Stimulated activated CD4-positive, alpha-beta T cell treated with anti-CD3 and anti-CD28 coated beads, TNF-alpha, amount 100 ng/mL, for 48 hours (primary cell): ENCODE results near the gene KLK7.
"Not testable (repeated sequence)": the region's sequence is repeated elsewhere in the genome, so short reads cannot be mapped to it uniquely, and the experiment has no call there.

Experiments
- DNase-seq, 3 donors: peaks; one replicate each; pipeline ENCODE4 v3.0.0-alpha.2; 2020; ENCODE audit warnings: low read depth in 3 of 3

KLK7 gene

DNA sequence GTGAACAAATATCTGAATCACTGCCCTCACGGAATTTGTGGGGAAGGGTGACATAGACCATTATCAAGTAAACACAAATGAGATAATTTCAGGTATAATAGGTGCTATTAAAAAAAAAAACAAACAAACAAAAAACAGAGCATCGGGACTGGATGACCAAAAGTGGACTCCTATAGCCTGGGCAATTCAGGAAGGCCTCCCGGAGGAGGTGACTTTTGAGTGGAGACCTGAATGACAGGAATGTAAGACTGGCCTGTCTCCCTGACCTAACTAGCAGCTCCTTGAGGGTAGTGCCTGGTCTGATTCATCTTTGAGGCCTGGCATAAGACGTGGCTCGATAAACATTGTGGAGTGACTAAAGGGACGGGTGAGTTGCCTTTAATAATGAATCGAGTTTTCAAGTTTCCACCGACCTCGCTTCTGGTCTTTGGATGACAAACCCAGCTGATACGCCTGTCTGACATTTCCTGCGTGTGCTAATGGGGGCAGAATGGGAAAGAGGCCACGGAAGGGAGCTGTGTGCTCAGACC, 29.0 kb upstream of the KLK7 start:
- DNase-seq: no peak

DNA sequence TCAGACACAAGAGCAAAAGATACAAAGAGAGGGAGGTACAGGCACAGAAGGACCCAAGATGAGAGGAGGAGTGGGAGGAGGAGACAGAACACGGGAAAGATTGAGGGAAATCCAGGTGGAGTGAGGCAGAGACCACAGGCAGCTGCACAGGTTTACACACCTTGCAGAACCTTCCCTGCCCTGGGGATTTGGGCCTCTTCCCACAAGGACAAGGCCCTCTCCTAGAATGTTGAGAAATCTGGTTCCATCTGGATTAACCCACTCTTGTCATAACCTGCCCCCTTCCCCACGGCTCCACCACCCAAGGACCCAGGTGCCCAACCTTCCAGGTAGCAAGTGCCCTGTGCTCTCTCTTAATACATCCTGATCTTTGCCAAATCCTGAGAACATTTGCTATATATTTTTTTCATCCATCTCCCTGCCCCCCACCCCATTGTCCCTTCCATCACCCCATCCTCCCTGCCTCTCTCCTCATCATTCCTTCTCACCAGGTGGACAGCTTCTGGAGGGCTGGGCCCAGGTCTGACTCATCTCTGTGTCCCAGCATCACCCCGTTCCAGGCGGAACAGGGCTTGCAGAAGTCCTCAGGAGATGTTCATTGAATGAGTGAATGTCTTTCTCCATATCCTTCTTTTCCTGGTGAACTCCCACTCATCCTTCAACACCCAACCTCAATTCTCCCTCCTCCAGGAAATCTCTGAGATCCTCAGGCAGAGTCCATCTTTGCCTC, 26.5 kb upstream of the KLK7 start:
- no peak for DNase-seq

DNA sequence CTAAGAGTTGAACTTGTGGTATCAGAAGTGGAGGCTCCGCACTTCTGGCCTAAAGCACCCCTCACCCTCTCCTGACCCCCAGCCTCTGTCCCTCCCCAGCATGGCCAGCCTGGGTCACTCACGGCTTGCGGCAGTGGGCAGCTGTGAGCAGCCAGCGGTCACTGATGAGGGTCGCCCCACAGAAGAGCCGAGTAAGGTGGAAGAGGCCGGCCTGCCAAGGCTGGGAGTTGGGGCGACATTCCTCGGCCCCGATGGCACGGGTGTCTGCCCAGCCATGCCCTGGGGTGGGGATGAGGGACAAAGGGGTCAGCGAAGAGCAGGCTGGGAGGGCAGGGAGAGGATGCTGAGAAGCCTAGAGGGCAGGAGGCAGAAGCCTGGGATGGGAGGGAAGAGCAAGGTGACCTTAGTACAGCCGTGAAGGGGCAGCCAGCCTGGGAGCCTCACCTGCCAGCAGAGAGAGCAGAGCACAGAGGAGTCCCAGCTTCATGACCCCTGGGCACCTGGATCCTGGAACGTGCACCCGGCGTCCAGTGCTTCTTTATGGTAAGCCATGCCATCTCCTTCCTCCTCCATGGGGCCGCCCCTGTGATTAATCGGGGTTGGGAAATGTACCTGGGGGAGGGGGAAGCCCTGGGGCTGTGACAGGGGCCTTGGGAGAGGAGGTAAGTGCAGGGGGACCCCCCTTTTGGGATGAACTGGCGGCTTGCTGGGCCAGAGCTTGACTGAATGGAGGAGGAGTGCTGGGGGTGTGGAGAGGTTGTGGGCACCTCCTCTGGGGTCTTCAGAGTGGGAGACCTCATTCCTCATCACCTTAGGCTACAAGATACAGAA, 25.6 kb upstream of the KLK7 start:
- no peak for DNase-seq

DNA sequence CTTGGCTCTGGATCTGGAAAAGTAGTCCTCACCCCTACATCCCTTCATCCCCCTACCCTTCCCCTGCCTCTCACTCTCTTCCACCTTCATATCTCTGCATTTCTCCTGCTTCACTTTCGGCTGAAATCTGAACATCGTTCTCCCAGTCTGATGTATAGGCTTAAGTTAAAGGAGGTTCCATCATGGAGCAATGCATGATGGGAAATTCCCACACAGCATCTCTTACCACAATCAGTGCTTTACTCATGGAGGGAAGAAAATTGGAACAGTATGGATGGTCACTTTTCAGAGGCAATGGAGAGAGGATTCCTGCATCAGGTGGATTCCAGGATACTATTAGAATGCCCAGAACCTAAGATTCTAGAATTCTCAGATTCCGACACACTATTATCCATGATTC, 23.8 kb upstream of the KLK7 start:
- DNase-seq: no peak

DNA sequence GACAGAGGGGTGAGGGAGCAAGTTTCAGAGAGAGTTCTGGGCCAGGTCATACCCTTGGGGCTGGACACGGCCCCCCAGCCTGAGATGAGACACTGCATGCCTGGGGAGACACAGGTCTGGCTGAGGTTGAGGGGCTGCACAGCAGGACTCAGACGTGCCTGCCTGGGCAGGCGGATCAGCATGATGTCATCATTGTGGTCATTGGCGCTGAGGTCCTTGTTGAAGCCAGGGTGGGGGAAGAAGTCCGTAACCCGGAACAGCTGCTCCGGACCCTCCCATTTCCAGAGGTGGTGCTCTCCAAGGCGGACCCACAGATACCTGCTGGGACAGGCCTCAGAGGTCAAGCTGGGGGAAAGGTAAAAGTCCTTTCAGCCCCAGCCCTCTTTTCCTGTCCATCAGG, 22.7 kb upstream of the KLK7 start:
- no peak for DNase-seq

DNA sequence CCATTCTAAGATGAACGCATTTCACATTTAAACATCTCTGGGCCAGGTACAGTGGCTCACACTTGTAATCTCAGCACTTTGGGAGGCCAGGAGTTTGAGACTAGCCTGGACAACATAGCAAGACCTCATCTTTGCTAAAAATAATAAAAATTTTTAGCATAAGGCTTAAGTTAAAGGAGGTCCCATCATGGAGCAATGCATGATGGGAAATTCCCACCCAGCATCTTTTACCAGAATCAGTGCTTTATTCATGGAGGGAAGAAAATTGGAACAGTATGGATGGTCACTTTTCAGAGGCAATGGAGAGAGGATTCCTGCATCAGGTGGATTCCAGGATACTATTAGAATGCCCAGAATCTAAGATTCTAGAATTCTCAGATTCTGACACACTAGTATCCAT, 21.5 kb upstream of the KLK7 start:
- DNase-seq: no peak

DNA sequence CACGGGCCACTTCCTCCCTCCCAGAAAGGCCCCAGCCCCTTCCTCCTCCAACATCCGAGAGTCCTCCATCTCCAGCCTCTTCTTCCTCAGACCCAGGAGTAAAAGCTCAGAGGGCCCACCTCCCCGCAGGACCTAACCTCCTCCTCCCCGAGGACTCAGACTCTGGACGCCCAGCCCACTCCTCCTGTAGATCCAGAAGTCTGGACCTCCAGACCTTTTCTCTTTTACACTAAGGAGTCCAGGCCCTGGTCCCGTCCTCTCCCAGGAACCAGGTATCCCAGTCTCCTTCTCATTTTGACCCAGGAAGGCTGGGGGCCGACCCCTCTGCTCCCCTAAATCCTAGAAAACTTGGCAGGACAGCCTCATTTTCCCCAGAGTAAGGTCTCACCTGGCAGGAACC, 19.6 kb upstream of the KLK7 start:
- no peak for DNase-seq

DNA sequence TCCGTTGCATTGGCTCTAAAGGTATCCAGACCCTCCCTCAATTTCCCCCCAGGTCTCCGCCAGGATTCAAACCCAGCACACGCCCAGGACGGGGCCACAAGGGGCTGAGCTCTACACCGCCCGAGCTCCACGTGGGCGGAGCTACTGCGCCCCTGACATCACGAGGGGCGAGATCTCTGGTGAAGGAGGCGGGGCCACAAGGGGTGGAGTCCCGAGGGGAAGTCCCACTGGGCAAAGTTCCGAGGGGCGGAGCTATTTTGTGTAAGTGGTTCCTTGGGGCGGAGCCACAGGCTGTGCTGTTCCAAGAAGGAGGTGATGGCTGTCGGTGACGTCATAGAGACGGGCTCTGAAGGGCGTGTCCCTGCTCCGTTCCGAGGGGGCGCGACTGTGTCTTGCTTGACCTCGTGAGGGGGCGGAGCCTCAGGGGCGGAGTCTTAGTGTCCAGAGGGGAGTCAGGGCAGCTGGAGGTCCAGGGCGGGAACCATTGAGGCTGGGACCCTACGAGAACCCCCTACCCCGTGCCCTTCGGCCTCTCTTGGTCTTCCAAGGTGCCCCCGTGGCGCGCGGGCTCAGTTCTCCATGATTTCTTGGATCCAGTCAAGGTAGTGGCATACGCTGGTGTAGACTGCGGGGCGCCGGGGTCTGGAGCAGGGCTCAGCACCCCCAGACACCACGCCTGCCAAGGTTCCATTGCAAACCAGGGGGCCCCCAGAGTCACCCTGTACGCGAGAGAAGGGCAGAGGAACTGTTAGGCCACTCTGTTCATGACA, 19.0 kb upstream of the KLK7 start:
- peak in 2 of 3 donors; percentile 23 to 26 for DNase-seq

DNA sequence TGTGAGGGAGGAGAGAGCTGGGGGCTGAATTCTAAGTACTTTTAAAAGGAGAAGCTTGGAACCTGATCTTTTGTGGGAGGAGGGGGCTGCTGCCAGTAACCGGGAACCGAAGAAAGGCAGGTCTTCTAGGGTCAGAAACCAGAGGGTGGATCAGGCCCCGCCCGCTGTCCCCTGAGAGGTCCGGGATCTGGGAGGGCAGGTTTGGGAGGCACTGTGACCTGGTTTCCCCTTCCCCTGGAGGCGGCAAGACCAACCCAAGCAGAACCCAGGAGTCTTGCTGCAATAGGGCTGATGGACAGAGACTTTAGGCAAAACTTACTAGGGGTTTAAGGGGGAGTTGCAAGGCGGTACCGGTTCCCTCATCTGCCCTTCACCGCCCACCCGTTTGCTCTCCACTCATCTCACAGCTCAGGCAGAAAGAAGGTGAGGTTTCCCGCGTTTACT, 18.4 kb upstream of the KLK7 start:
- DNase-seq: no peak

DNA sequence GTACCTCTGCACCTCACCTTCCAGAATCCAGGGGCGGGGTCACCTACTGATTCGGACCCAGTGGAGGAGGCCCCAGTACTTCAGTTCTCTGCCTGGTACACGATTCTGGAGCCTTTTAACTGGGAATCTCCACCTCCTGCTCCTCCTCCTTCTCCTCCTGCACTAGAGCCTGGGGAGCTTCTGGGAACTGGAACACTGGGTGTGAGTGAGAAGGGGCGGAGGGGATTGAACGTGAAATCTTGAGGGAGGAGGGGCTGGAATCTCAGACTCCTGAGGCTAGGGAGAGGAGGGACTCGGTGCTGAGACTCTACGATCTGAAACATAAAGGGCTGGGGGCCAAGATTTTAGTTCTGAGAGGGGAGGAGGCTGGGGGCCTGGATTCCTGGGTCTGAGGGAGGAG, 17.8 kb upstream of the KLK7 start, which contains the start of gene KLK8:
KLK8 (minus strand) TSS at position 90 of the 400 bp plus-strand sequence. CDS start 437 bp downstream, outside the sequence.
- no peak for DNase-seq

DNA sequence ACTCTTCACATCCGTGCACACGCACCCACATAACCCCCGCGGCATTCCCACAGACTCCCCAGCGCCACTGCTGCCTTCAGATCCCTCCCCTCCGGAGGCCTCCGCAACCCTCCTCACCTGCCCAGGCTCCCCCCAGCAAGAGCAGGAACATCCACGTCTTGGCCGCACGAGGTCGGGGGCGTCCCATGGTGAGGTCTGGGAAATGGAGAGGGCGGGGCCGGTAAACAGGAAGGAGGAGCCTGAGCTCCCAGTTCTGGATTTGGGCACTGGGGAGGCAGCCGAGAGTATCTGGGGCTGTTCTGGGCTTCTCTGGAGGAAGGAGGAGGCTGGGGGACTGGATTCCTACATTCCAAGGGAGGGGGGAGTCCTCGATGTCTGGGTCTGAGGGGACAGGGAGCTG, 17.3 kb upstream of the KLK7 start:
- no peak for DNase-seq

DNA sequence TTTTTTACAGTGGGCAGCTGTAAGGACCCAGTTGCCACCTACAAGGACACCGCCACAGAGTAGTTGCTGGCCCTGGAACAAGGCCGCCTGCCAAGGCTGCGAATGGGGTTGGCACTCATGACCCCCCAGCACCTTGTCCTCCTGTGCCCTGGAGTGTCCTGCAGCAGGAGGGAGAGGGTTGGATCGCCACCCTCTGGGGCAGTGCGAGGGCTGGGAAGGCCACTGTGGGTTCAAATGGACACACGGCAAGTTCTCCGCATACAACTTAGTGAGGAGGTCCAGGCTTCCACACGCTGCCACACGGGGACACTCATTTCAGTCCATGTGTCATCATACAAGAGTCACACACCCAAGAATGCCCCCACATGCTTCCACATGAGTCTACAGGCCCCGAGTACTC, 16.7 kb upstream of the KLK7 start:
- DNase-seq: no peak

DNA sequence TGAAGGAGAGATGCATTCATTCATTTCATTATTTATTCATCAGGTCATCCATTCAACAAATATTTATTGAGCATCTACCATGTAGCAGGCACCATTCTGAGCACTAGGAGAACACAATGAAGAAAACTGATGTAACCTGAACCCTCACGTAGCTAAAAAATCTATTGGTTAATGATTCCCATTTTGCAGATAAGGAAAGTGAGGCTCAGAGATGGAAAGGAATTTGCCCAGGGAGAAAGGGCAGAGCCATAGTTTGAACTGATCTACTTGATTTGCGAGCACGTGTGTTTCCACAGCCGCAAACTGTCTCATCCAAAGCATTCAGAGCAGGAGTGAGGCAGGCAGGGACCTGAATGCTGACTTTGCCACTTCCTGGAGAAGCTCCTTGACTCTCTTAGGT, 15.0 kb upstream of the KLK7 start:
- DNase-seq: no peak

DNA sequence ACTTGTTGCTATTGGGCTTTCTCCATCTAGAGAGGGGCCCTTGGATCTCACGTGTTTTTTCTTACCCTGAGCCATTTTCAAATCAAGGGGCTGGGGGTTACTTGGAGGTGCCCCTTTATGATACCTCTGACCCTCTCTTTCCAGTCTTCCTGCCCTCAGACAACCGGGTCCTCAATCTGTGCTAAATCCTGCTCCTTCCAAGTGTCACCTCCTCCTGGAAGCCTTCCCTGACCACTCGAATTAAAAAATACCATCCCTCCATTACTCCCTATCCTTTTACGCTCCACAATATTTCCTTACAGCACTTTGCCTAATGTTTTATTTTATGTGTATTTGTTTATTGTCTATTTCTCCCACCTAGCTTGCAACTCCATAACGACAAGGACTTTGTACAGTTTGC, 14.3 kb upstream of the KLK7 start:
- DNase-seq: no peak

DNA sequence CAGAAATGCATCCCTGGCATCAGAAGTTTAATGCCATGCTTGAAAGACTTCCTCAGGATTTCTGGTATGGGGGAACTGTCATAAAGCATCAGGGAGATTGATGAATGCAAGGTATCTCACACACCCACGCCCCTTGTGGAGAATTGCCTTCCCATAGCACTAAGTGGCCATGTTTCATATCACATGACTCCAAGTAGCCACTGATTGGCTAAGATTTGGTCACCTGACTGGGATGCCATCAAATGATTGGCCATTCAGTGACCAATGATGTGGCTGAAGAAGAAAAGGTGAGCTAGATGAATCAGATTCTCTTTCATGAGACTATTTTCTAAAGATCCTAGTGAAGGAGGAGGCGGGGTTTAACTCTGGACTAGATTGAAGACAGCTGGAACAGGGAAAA, 10.4 kb upstream of the KLK7 start:
- no peak for DNase-seq

DNA sequence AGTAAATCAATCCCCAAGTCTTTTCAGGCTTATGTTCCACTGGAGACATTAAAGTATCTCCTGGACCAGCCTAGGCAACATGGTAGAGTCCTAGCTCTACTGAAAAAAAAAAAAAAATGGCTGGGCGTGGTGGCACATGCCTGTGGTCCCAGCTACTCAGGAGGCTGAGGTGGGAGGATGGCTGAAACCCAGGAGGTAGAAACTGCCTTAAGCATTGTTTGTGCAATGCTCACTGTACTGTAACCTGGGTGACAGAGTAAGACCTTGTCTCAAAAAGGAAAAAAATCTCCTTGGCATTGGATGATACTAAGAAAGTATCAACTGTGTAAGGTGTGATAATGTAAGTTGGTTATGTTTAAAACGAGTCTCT, 8.9 kb upstream of the KLK7 start:
- no peak for DNase-seq

DNA sequence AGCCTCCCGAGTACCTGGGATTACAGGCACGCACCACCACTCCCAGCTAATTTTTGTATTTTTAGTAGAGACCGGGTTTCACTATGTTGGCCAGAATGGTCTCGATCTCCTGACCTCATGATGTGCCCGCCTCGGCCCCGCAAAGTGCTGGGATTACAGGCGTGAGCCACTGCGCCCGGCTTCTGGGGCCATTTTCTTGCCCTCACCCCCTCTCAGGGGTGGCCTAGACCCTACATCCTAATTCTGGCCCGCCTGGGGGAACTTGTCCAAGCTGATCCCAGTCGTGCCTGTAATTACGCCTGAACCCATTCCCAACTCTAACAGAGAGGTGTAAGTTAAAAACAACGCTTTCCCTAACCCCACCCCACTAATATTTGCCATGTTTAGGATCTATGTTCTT, 699 bp upstream of the KLK7 start:
- DNase-seq: not testable (repeated sequence)

DNA sequence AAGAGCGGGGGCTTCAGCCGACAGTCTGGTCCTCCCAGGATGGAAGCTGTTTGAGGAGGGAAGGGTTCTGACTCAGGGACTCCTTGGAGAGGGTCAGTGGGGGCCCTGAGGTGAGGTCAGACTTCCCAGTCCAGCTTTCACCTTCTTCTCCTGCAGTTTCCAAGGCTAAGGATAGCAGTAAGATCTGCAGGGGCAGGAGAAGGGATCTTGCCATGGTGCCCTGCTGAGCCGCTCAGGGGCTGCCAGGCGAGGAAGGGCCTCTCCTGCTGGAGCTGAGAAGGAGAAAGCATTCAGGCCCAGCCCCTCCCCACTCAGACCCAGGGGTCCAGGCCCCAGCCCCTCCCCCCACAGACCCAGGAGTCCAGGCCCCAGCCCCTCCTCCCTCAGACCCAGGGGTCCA, 1.5 kb downstream of the KLK7 start:
- no peak for DNase-seq

DNA sequence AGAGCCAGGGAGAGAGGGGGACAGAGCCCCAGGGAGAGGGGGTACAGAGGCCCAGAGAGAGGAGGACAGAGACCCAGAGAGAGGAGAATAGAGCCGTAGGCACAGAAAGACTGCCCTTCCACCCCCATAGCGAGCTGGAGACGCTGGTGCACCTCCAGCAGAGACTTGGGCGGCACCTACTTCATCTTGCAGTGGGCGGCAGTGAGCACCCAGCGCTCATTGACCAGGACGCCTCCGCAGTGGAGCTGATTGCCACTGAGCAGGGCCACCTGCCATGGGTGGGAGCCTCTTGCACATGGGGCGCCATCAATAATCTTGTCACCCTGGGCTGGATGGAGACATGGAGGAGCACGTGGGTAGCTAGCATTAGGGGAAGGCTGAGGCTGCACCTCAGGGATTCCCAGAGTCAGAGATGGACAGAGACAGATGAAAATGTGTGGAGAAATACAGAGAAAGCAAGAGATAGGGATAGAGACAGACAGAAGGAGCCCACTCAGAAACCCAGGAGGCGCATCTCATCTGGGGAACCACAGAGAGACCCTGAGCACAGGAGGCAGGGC, 2.0 kb downstream of the KLK7 start:
- no peak for DNase-seq

DNA sequence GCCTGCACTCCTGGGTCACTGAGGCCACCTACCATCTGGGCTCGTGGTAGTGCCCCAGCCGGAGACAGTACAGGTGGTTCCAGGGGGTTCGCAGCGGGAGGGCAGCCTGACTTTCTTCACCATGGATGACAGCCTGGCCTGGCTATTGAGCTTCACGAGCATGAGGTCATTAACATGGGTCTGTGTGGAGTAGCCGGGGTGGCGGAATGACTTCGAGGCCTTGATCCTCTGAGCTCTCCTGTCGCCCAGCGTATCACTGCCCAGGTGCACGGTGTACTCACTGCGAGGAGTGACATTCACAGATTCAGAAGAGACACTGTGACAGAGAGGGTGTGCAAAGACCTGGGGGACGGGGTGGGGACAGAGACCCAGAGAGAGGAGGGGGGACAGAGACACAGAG, 3.5 kb downstream of the KLK7 start:
- no peak for DNase-seq

DNA sequence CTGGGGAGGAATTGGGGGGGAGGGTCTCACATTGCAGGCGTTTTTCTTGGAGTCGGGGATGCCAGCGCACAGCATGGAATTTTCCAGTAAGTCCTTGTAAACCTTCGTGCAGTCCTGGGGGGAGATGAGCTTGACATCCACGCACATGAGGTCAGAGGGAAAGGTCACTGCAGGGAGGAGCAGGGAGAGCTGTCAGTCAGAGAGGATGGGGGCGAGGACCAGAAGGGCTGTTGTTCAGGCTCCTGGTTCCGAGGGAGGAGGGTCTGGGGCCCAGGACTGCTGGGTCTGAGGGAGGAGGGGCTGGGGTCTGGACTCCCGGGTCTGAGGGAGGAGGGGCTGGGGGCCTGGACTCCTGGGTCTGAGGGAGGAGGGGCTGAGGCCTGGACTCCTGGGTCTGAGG, 4.0 kb downstream of the KLK7 start:
- DNase-seq: no peak
